GM19023 (cell line): ENCODE data around the gene SLC16A3.
"Not testable (repeated sequence)": the region's sequence is repeated elsewhere in the genome, so short reads cannot be mapped to it uniquely, and the experiment has no call there.

Experiments
- ATAC-seq: cut with Tn5 transposase; IDR thresholded peaks from one replicate; pipeline ENCODE4 v1.9.1; 2021; ENCODE audit warnings: mild to moderate bottlenecking, moderate library complexity; ENCODE audit not compliant: unreplicated experiment

Gene SLC16A3

GRCh38 chr17:82245134-82246039 is 16.5 kb downstream of the SLC16A3 start:
- no peak for ATAC-seq

GRCh38 chr17:82246040-82246364 is 17.2 kb downstream of the SLC16A3 start:
- no peak for ATAC-seq

GRCh38 chr17:82246365-82247181 is 17.7 kb downstream of the SLC16A3 start:
- no peak for ATAC-seq

DNA sequence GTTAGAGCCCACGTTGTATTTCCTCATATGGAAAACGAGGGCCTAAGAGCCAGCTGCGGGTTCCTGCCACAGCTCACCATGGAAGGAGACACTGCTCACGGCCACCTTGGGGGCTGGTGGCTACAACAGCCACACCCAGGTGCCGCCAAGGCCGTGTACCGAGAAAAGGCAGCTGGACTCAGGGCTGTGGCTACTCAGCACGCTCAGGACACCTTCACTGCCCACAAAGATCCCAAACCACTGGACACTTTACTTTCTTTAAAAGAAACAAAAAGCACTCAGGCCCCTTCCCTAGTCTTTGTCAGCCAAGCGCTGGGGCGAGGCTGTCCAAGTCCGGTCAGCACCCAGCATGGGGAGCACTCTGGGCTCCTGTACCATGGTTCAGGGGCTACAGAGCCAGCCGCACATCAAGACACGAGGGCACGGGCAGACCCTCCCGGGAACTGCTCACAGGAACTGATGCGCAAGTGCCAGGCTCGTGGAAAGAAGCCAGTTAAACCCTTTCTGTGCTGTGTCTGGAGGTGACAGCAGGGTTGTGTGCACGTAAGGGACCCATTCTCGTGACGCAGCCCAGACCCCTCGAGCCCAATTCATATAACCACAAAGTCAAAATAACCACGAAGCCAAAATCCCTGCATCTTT is 18.5 kb downstream of the SLC16A3 start:
- ATAC-seq: no peak

GRCh38 chr17:82247856-82248671 is 19.2 kb downstream of the SLC16A3 start:
- no peak for ATAC-seq

DNA sequence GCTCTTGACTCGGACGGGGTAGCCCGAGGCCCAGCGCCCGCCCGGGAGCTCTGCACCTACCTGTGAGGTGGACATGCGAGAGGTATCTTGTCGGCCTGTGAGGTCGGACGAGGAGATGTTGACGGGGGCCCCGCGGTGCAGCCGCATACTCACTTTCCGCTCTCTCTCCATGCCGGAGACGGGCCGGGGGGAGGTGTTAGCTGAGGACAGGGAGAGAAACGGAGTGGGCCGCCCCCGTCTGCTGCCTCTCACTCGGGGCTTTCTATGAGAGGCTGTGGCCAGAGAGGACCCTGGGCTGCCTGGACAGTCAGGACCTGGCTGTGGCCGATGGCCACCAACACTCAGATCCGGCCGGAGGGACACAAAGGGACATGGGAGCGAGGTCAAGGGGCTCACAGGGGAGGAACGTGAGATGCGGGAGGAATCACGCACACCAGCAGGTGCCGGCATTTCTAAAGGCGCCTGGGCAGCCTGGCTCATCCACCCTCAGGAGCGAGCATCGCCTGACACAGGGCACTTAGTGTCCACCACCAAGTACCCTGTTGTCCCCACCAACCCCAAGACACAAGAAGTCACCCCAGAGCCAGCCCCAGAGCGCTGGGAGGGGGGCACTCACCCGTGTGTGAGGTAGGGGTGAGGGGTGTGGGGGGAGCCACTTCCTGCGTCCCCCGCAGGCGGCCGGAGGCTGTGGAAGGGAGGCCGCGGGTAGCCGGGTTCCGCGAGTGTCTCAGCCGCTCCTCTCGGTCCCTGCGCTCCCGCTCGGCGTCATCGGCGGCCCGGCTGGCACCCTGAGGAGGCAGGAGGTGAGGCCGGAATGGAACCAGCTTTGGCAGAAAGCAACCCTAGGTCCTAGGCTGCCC is 20.2 kb downstream of the SLC16A3 start:
- no peak for ATAC-seq

DNA sequence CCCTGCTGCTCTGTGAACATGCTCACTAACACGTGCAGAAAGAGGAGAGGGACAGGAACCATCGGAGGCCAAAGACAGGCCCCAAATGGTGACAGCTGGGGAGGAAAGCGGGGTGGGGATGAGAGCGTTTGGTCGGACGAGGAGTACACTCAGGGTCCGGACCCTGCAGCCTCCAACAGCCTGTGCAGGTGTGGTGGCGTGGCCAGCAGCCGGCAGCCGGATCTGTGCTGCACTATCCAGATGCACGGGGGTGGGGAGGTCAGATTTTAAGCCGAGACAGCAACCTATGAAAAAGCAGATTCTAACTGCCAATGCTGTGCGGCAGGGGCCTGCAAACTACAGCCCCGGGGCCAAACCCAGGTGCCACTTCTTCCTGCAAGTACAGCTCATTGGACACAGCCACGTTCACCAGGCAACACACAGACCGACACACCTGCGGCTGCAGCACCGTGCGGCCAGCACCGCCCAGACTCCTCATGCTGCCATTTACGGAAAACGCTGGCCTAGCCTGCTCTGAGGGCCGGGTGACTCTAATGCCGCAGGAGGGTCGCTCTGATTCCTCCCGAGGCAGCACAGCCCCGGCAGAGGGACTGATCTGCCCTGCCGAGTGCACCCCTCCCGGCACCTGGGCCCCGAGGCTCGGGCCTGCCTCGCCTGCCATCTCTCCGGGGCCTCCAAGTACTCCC is 21.2 kb downstream of the SLC16A3 start:
- no peak for ATAC-seq

GRCh38 chr17:82250868-82251500 is 22.1 kb downstream of the SLC16A3 start:
- ATAC-seq: no peak

- no peak for ATAC-seq
Measured at GRCh38 chr17:82252511-82253178, 23.8 kb downstream of the SLC16A3 start.

- no peak for ATAC-seq
Measured at GRCh38 chr17:82253179-82253544, 24.3 kb downstream of the SLC16A3 start.

DNA sequence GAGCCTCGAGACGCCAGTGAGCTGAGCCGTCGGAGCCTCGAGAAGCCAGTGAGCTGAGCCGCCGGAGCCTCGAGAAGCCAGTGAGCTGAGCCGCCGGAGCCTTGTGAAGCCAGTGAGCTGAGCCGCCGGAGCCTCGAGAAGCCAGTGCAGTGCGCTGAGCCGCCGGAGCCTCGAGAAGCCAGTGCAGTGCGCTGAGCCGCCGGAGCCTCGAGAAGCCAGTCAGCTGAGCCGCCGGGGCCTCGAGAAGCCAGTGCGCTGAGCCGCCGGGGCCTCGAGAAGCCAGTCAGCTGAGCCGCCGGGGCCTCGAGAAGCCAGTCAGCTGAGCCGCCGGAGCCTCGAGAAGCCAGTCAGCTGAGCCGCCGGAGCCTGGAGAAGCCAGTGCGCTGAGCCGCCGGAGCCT is 25.3 kb downstream of the SLC16A3 start:
- not testable (repeated sequence) for ATAC-seq

DNA sequence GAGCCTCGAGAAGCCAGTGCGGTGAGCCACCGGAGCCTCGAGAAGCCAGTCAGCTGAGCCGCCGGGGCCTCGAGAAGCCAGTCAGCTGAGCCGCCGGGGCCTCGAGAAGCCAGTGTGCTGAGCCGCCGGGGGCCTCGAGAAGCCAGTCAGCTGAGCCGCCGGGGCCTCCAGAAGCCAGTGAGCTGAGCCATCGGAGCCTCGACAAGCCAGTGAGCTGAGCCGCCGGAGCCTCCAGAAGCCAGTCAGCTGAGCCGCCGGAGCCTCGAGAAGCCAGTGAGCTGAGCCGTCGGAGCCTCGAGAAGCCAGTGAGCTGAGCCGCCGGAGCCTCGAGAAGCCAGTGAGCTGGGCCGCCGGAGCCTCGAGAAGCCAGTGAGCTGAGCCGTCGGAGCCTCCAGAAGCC is 25.9 kb downstream of the SLC16A3 start:
- ATAC-seq: not testable (repeated sequence)

- no peak for ATAC-seq
Measured at GRCh38 chr17:82255402-82255972, 26.6 kb downstream of the SLC16A3 start.

GRCh38 chr17:82256242-82256885 is 27.5 kb downstream of the SLC16A3 start:
- no peak for ATAC-seq

- no peak for ATAC-seq
Measured at GRCh38 chr17:82257473-82257872, 28.6 kb downstream of the SLC16A3 start.

- no peak for ATAC-seq
Measured at GRCh38 chr17:82258555-82258954, 29.7 kb downstream of the SLC16A3 start.
